Trophoblast cell (in vitro differentiated cells and primary cell): ENCODE results near the gene CCL22.
A peak's percentile ranks its signal among the peaks of the same experiment; 100 is the strongest.

Experiments
- DNase-seq, 2 donors: peaks; one replicate each; pipeline ENCODE4 v3.0.0-alpha.2; 2016
- H2AFZ ChIP-seq: 2 replicates; pipeline ENCODE4 v1.6.1; 2013; ENCODE audit warnings: low read length, moderate library complexity, mild to moderate bottlenecking; ENCODE audit not compliant: insufficient read depth, poor library complexity
- H2AK5ac ChIP-seq: 2 replicates; pipeline ENCODE4 v1.6.1; 2013; ENCODE audit warnings: mild to moderate bottlenecking, low read length
- H2BK120ac ChIP-seq: 2 replicates; pipeline ENCODE4 v1.6.1; 2013; ENCODE audit warnings: low read length, mild to moderate bottlenecking, moderate library complexity; ENCODE audit not compliant: insufficient read depth, poor library complexity
- H2BK12ac ChIP-seq: 2 replicates; pipeline ENCODE4 v1.6.1; 2013; ENCODE audit warnings: mild to moderate bottlenecking, low read length, moderate library complexity
- H2BK5ac ChIP-seq: 2 replicates; pipeline ENCODE4 v1.6.1; 2013; ENCODE audit warnings: low read length, low read depth, moderate library complexity, mild to moderate bottlenecking; ENCODE audit not compliant: poor library complexity
- H3K14ac ChIP-seq: 2 replicates; pipeline ENCODE4 v1.6.1; 2013; ENCODE audit warnings: mild to moderate bottlenecking, low read length
- H3K18ac ChIP-seq: 2 replicates; pipeline ENCODE4 v1.6.1; 2013; ENCODE audit warnings: mild to moderate bottlenecking, low read length
- H3K23ac ChIP-seq: 2 replicates; pipeline ENCODE4 v1.6.1; 2013; ENCODE audit warnings: low read length
- H3K27ac ChIP-seq: 2 replicates; pipeline ENCODE4 v1.5.1; 2013; ENCODE audit warnings: low read depth, mild to moderate bottlenecking, inconsistent platforms, low read length, moderate library complexity
- H3K27me3 ChIP-seq: 2 replicates; pipeline ENCODE4 v1.6.1; 2013; ENCODE audit warnings: inconsistent platforms, mild to moderate bottlenecking, low read length, moderate library complexity; ENCODE audit not compliant: insufficient read depth
- H3K36me3 ChIP-seq, 2 experiments: 1 replicate in 1 of 2; 2 replicates in 1 of 2; pipeline ENCODE4 v1.6.1; 2013; ENCODE audit warnings: low read length in 2 of 2, mild to moderate bottlenecking in 2 of 2, moderate library complexity in 1 of 2; ENCODE audit not compliant: insufficient read depth in 2 of 2, control insufficient read depth in 1 of 2
- H3K4ac ChIP-seq: 2 replicates; pipeline ENCODE4 v1.6.1; 2013; ENCODE audit warnings: low read depth, mild to moderate bottlenecking, low read length, moderate library complexity
- H3K4me1 ChIP-seq, 2 experiments: 1 replicate in 1 of 2; 2 replicates in 1 of 2; pipeline ENCODE4 v1.6.1; 2013; ENCODE audit warnings: low read length in 2 of 2, mild to moderate bottlenecking in 2 of 2, moderate library complexity in 1 of 2; ENCODE audit not compliant: insufficient read depth in 2 of 2, control insufficient read depth in 1 of 2
- H3K4me2 ChIP-seq: 2 replicates; pipeline ENCODE4 v1.6.1; 2013; ENCODE audit warnings: inconsistent platforms, mild to moderate bottlenecking, low read length, moderate library complexity
- H3K4me3 ChIP-seq: 2 replicates; pipeline ENCODE4 v1.5.1; 2013; ENCODE audit warnings: mild to moderate bottlenecking, low read depth, low read length, inconsistent platforms
- H3K79me1 ChIP-seq: one replicate; pipeline ENCODE4 v1.6.1; 2013; ENCODE audit warnings: low read length
- H3K79me2 ChIP-seq: 2 replicates; pipeline ENCODE4 v1.6.1; 2013; ENCODE audit warnings: low read length, mild to moderate bottlenecking; ENCODE audit not compliant: control insufficient read depth, insufficient read depth, poor library complexity
- H3K9ac ChIP-seq: 2 replicates; pipeline ENCODE4 v1.6.1; 2013; ENCODE audit warnings: mild to moderate bottlenecking, low read length
- H3K9me3 ChIP-seq: 2 replicates; pipeline ENCODE4 v1.6.1; 2013; ENCODE audit warnings: low read depth, mild to moderate bottlenecking, control low read depth, inconsistent platforms, low read length; ENCODE audit not compliant: insufficient read depth
- H4K12ac ChIP-seq: 2 replicates; pipeline ENCODE4 v1.6.1; 2013; ENCODE audit warnings: low read depth, mild to moderate bottlenecking, low read length, moderate library complexity
- H4K8ac ChIP-seq: 2 replicates; pipeline ENCODE4 v1.6.1; 2013; ENCODE audit warnings: low read depth, mild to moderate bottlenecking, low read length, moderate library complexity
- H4K91ac ChIP-seq: one replicate; pipeline ENCODE4 v1.6.1; 2013; ENCODE audit warnings: low read depth, mild to moderate bottlenecking, low read length, moderate library complexity
- WGBS: extraction: QIAGEN DNeasy Blood & Tissue Kit; methylation state at CpG from one replicate; pipeline ENCODE4 v1.1.7; 2013; ENCODE audit warnings: missing lambda C conversion rate; ENCODE audit not compliant: insufficient read length, insufficient coverage; ENCODE audit errors: extremely low coverage; 5-methylcytosine and 5-hydroxymethylcytosine counted together

The CCL22 gene

DNA sequence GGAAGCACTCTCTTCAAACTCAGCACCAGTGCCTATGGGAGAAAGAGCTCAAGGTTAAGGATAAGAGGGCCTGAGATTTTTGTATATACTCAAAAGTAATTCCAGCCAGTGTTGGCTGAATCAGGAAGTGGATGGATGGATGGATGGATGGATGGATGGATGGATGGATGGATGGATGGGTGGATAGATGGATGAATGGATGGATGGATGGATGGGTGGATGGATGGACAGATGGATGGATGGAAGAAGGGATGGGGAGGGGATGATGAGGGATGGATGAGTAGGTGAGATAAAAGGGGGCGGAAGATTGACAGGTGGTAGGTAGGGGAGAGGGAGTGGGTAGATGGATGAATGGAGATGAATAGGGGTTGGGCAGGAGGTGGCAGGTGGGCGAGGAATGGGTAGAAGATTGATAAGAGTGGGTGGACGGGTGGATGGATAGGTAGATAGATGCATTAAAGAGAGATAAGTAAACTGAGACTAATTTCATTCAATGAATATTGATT, 17.8 kb downstream of the CCL22 start:
- no peak for DNase-seq
- no peaks in the 10 kb centered on the region for H3K36me3 ChIP-seq
- H3K27me3 ChIP-seq = no peaks in the 10 kb centered on the region
- no peak overlapping the region for H4K12ac ChIP-seq
- H3K79me1 ChIP-seq = peaks cover 28% of the 10 kb centered on the region
- no peak overlapping the region for H3K4me2 ChIP-seq
- no peak overlapping the region for H3K4ac ChIP-seq
- H3K4me3 ChIP-seq = no peak overlapping the region
- H3K27ac ChIP-seq = no peak overlapping the region
- H3K9ac ChIP-seq = no peak overlapping the region
- H3K23ac ChIP-seq = no peak overlapping the region
- no peak overlapping the region for H3K18ac ChIP-seq
- H3K4me1 ChIP-seq = peaks cover 44 to 45% of the 10 kb centered on the region in 2 experiments
- no peak overlapping the region for H4K8ac ChIP-seq
- H2BK120ac ChIP-seq = no peak overlapping the region
- H2BK12ac ChIP-seq = peak overlapping the region; percentile 58
- WGBS = 100% methylated on average over 3 of the region's 3 CpGs
- no peak overlapping the region for H2AFZ ChIP-seq
- H3K9me3 ChIP-seq = no peaks in the 10 kb centered on the region
- no peaks in the 10 kb centered on the region for H3K79me2 ChIP-seq
- no peak overlapping the region for H2AK5ac ChIP-seq
- H2BK5ac ChIP-seq = no peak overlapping the region
- H3K14ac ChIP-seq = no peak overlapping the region
- no peak overlapping the region for H4K91ac ChIP-seq

DNA sequence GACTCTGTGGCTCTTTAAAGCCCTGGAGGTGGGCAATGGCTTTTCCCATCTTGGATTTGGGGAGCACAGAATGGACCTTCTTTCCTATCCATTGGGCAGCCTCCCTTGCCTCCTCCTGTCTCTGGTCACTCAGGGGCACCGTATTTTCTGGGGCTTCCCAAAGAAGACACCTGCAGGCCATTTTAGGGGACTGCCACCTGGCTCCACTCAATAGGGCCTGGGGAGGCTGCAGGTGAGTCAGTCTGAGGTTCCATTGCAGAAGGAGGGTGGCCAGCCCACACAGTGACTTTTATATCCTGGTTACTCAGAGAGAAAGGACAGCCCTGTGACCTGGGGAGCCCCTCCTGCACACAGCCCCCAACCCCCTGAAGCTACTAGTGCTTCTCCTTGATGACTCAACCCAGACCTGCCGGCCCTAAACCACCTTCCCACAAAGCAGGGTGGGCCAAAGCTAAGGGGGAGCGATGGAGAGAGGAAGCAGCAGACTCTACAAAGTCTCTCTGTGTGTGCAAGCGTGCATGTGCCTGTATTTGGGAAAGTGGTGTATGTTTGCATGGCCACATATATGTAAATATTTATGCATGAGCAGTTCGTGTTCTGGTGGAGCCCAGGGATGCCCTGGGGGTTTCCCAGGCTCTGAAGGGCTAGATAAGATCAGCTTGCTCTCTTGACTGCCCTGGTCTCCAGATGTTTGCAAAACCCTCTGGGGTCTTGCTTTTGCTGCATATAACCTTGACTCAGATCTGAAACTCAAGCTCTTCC, 18.7 kb downstream of the CCL22 start:
- no peak overlapping the region for H3K4ac ChIP-seq
- H3K4me2 ChIP-seq = peak overlapping the region; percentile 29
- peak overlapping the region; percentile 30 for H3K14ac ChIP-seq
- H3K18ac ChIP-seq = no peak overlapping the region
- peak overlapping the region; percentile 56 for H2AK5ac ChIP-seq
- H3K9ac ChIP-seq = no peak overlapping the region
- H3K36me3 ChIP-seq = no peaks in the 10 kb centered on the region
- peak overlapping the region; percentile 72 for H4K91ac ChIP-seq
- peak; percentile 60 to 67 for DNase-seq
- peak overlapping the region; percentile 57 for H4K8ac ChIP-seq
- H3K4me1 ChIP-seq = peaks cover 40% of the 10 kb centered on the region in 2 experiments
- peak overlapping the region; percentile 88 for H3K27ac ChIP-seq
- H3K79me2 ChIP-seq = no peaks in the 10 kb centered on the region
- WGBS = no CpG with 5 or more reads among the region's 5 CpGs
- H2BK12ac ChIP-seq = peak overlapping the region; percentile 48
- H2BK5ac ChIP-seq = peak overlapping the region; percentile 51
- H3K27me3 ChIP-seq = no peaks in the 10 kb centered on the region
- H3K9me3 ChIP-seq = no peaks in the 10 kb centered on the region
- H2AFZ ChIP-seq = no peak overlapping the region
- peak overlapping the region; percentile 21 for H2BK120ac ChIP-seq
- H3K79me1 ChIP-seq = peaks cover 30% of the 10 kb centered on the region
- no peak overlapping the region for H4K12ac ChIP-seq
- H3K4me3 ChIP-seq = no peak overlapping the region
- H3K23ac ChIP-seq = no peak overlapping the region

DNA sequence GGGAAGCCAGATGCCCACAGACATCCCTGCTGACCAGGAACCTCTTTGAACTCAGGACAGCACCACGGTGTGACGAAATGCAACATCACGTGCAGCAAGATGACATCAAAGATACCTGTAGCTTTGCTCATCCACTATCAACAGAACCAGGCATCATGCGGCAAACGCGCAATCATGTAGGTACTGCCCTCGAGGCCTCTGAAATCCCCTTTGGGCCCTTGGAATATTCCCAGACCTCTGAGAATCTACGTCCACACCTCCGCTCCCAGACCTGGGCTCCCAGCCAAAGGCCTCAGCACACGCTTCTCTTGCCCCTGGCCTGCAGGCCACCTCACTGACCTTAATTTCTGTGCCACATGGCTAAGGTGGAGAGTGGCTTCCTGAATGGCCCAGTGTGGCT, 21.0 kb downstream of the CCL22 start:
- WGBS = no CpG with 5 or more reads among the region's 10 CpGs

DNA sequence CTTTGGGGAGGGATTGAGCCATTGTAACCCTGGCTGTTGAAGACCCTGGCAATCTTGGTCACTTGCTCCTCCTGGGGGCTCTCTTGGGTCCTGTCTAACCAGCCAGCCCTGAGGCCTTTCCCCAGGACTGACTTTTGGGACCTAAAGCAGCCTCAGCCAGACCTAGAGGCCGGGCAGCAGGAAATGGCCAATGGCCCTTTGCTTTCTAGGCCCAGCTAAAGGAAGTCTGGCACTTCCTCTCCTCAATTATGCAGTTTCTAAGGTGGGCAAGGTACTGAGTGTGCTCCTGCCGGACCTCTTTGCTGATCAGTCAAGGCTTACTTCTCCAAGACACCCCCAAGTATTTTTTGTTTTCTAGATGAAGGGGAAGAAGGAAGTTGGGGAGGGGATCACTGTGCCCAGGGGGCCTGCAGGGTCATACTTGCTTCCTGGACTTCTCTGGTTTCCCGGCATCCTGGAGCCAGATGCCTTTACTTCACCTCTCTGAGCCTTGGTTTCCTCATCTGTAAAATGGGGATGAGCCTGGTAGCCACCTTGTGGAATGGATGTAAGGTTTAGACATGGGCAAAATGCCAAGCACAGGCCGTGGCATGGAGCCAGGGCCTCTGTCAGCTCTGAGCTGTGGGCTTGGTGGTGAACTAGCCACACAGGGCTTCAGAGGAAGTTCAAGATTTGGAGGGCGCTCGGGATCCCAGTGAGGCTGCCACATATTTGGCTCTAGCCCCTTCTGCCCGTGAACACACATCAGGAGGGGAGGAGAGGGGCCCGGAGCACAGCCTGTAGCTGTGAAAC, 22.3 kb downstream of the CCL22 start:
- Histone ChIP-seq H3K79me1 (peaks cover 33% of the 10 kb centered on the region), H3K9me3 (no peaks in the 10 kb centered on the region), H4K12ac (no peak overlapping the region), H3K27ac (no peak overlapping the region), H3K4me1 (peaks cover 38% of the 10 kb centered on the region in 2 experiments), H4K91ac (peak overlapping the region; percentile 49), H4K8ac (peak overlapping the region; percentile 53), H3K14ac (peak overlapping the region; percentile 40), H2BK120ac (peak overlapping the region; percentile 35), H3K4me3 (no peak overlapping the region), H2BK12ac (peak overlapping the region; percentile 81), H3K4ac (no peak overlapping the region), H3K23ac (no peak overlapping the region), H2AK5ac (peak overlapping the region; percentile 58), H2BK5ac (peak overlapping the region; percentile 35), H3K27me3 (no peaks in the 10 kb centered on the region), H3K9ac (no peak overlapping the region), H3K18ac (peak overlapping the region; percentile 30), H3K4me2 (no peak overlapping the region), H3K36me3 (no peaks in the 10 kb centered on the region), H2AFZ (no peak overlapping the region), H3K79me2 (no peaks in the 10 kb centered on the region)
- WGBS = no CpG with 5 or more reads among the region's 8 CpGs
- no peak for DNase-seq

More for the DNA sequence above, 21.0 kb downstream of the CCL22 start:
- H2BK5ac ChIP-seq = peak overlapping the region; percentile 5
- H2BK12ac ChIP-seq = peak overlapping the region; percentile 7
- H3K9ac ChIP-seq = no peak overlapping the region
- H3K4ac ChIP-seq = no peak overlapping the region
- H3K23ac ChIP-seq = no peak overlapping the region
- no peaks in the 10 kb centered on the region for H3K27me3 ChIP-seq
- no peak overlapping the region for H3K27ac ChIP-seq
- no peak overlapping the region for H2AFZ ChIP-seq
- H3K79me2 ChIP-seq = no peaks in the 10 kb centered on the region
- H4K8ac ChIP-seq = no peak overlapping the region
- H3K79me1 ChIP-seq = peaks cover 32% of the 10 kb centered on the region
- no peak overlapping the region for H3K4me3 ChIP-seq
- H3K36me3 ChIP-seq = no peaks in the 10 kb centered on the region
- H3K18ac ChIP-seq = peak overlapping the region; percentile 2
- H3K9me3 ChIP-seq = no peaks in the 10 kb centered on the region
- H3K4me1 ChIP-seq = peaks cover 36 to 37% of the 10 kb centered on the region in 2 experiments
- peak; percentile 63 to 68 for DNase-seq
- peak overlapping the region; percentile 40 for H4K91ac ChIP-seq
- H4K12ac ChIP-seq = no peak overlapping the region
- peak overlapping the region; percentile 12 for H3K14ac ChIP-seq
- H2BK120ac ChIP-seq = peak overlapping the region; percentile 9
- H2AK5ac ChIP-seq = peak overlapping the region; percentile 17
- H3K4me2 ChIP-seq = no peak overlapping the region
